GM19324 (cell line): ENCODE data around the gene MATN4.
"Not testable (repeated sequence)": the region's sequence is repeated elsewhere in the genome, so short reads cannot be mapped to it uniquely, and the experiment has no call there.

Experiments
- ATAC-seq: cut with Tn5 transposase; IDR thresholded peaks from one replicate; pipeline ENCODE4 v1.9.1; 2021; ENCODE audit warnings: mild to moderate bottlenecking, moderate library complexity; ENCODE audit not compliant: unreplicated experiment, low FRiP score

Gene MATN4

GRCh38 chr20:45308117-45308778 lies at the start of gene MATN4:
MATN4 (minus strand) TSS chr20:45308299; CDS start chr20:45305582, 2,717 bp downstream.
- ATAC-seq, result no peak

GRCh38 chr20:45355209-45356084 lies 47.3 kb upstream of the MATN4 start:
- no peak for ATAC-seq

- no peak for ATAC-seq
Observed at GRCh38 chr20:45354423-45355208, 46.5 kb upstream of the MATN4 start.

- no peak for ATAC-seq
Observed at GRCh38 chr20:45353746-45354145, 45.6 kb upstream of the MATN4 start.

- ATAC-seq, result no peak
Observed at GRCh38 chr20:45352729-45353128, 44.6 kb upstream of the MATN4 start.

GRCh38 chr20:45350795-45351194 lies 42.7 kb upstream of the MATN4 start:
- ATAC-seq, result not testable (repeated sequence)

- no peak for ATAC-seq
Observed at GRCh38 chr20:45350217-45350616, 42.1 kb upstream of the MATN4 start.

GRCh38 chr20:45347936-45348778 lies 40.1 kb upstream of the MATN4 start, which contains the start of gene SDC4:
SDC4 (minus strand) TSS chr20:45348424; CDS start chr20:45348384, 40 bp downstream.
- ATAC-seq, result no peak

GRCh38 chr20:45347297-45347935 lies 39.3 kb upstream of the MATN4 start:
- ATAC-seq, result no peak

GRCh38 chr20:45346851-45347250 lies 38.8 kb upstream of the MATN4 start:
- ATAC-seq, result no peak

- ATAC-seq, result no peak
Observed at GRCh38 chr20:45346291-45346718, 38.2 kb upstream of the MATN4 start.

- ATAC-seq, result no peak
Observed at GRCh38 chr20:45345104-45345936, 37.2 kb upstream of the MATN4 start.

GRCh38 chr20:45344168-45344860 lies 36.2 kb upstream of the MATN4 start:
- ATAC-seq, result no peak

- ATAC-seq, result no peak
Observed at GRCh38 chr20:45343532-45344167, 35.6 kb upstream of the MATN4 start.

- ATAC-seq, result no peak
Observed at GRCh38 chr20:45342855-45343531, 34.9 kb upstream of the MATN4 start.

GRCh38 chr20:45341939-45342854 lies 34.1 kb upstream of the MATN4 start:
- no peak for ATAC-seq
